Neuronal stem cell (in vitro differentiated cells): ENCODE results near the gene NHS.

Experiments used
- DNase-seq: peaks from one replicate; pipeline ENCODE4 v3.0.0-alpha.2; 2013; ENCODE audit warnings: low spot score
- H2AFZ ChIP-seq: one replicate; pipeline ENCODE4 v1.6.1; 2013; ENCODE audit warnings: mild to moderate bottlenecking, low read length, inconsistent platforms
- H2AK5ac ChIP-seq: 2 replicates; pipeline ENCODE4 v1.6.1; 2013; ENCODE audit warnings: low read depth, mild to moderate bottlenecking, inconsistent platforms, low read length, moderate library complexity, mixed read lengths
- H2BK120ac ChIP-seq: 2 replicates; pipeline ENCODE4 v1.6.1; 2013; ENCODE audit warnings: low read depth, mild to moderate bottlenecking, inconsistent platforms, low read length, moderate library complexity, mixed read lengths
- H2BK12ac ChIP-seq: one replicate; pipeline ENCODE4 v1.6.1; 2013; ENCODE audit warnings: low read length, inconsistent platforms
- H2BK15ac ChIP-seq: 2 replicates; pipeline ENCODE4 v1.6.1; 2013; ENCODE audit warnings: mild to moderate bottlenecking, low read length, inconsistent platforms, mixed read lengths
- H2BK5ac ChIP-seq: one replicate; pipeline ENCODE4 v1.6.1; 2013; ENCODE audit warnings: inconsistent platforms, mild to moderate bottlenecking, low read length, moderate library complexity
- H3K14ac ChIP-seq: one replicate; pipeline ENCODE4 v1.6.1; 2013; ENCODE audit warnings: low read length, inconsistent platforms
- H3K18ac ChIP-seq: 2 replicates; pipeline ENCODE4 v1.6.1; 2013; ENCODE audit warnings: low read length, inconsistent platforms
- H3K23ac ChIP-seq: 2 replicates; pipeline ENCODE4 v1.6.1; 2013; ENCODE audit warnings: low read depth, mild to moderate bottlenecking, mixed read lengths, low read length, inconsistent platforms; ENCODE audit not compliant: poor library complexity
- H3K27ac ChIP-seq: replicated peaks from 3 replicates; pipeline ENCODE4 v1.5.1; 2013; ENCODE audit warnings: low read length, inconsistent platforms
- H3K27me3 ChIP-seq, 3 experiments: 2 replicates each; pipeline ENCODE4 v1.6.1; 2013; ENCODE audit warnings: low read length in 3 of 3, mild to moderate bottlenecking in 2 of 3, inconsistent platforms in 1 of 3, low read depth in 1 of 3, mixed read lengths in 1 of 3, moderate library complexity in 1 of 3; ENCODE audit not compliant: control insufficient read depth in 3 of 3, insufficient read depth in 3 of 3
- H3K36me3 ChIP-seq, 2 donors: replicated peaks in 1 of 2; 2 replicates each; pipeline ENCODE4 v1.6.1; 2013; ENCODE audit warnings: low read length in 2 of 2; ENCODE audit not compliant: control insufficient read depth in 2 of 2, insufficient read depth in 2 of 2
- H3K4ac ChIP-seq: 2 replicates; pipeline ENCODE4 v1.6.1; 2013; ENCODE audit warnings: inconsistent platforms, mild to moderate bottlenecking, low read length, moderate library complexity
- H3K4me1 ChIP-seq, 2 donors: 1 replicate in 1 of 2; 2 replicates in 1 of 2; pipeline ENCODE4 v1.6.1; 2013; ENCODE audit warnings: low read length in 2 of 2, low read depth in 1 of 2; ENCODE audit not compliant: control insufficient read depth in 2 of 2, insufficient read depth in 1 of 2
- H3K4me2 ChIP-seq: one replicate; pipeline ENCODE4 v1.6.1; 2013; ENCODE audit warnings: mild to moderate bottlenecking, low read length, inconsistent platforms; ENCODE audit not compliant: insufficient read depth, poor library complexity, severe bottlenecking
- H3K4me3 ChIP-seq, 2 donors: 2 replicates each; pipeline ENCODE4 v1.5.1; 2013; ENCODE audit warnings: low read length in 2 of 2, mild to moderate bottlenecking in 2 of 2, inconsistent platforms in 1 of 2, moderate library complexity in 1 of 2
- H3K79me1 ChIP-seq: one replicate; pipeline ENCODE4 v1.6.1; 2013; ENCODE audit warnings: low read depth, mild to moderate bottlenecking, inconsistent platforms, low read length, moderate library complexity
- H3K9ac ChIP-seq: one replicate; pipeline ENCODE4 v1.6.1; 2013; ENCODE audit warnings: mild to moderate bottlenecking, low read depth, low read length, inconsistent platforms; ENCODE audit not compliant: poor library complexity
- H3K9me3 ChIP-seq, 2 donors: replicated peaks in 1 of 2; 2 replicates each; pipeline versions ENCODE3 to v1.6.1; 2013; ENCODE audit warnings: low read length in 2 of 2, mild to moderate bottlenecking in 2 of 2, inconsistent platforms in 1 of 2, low read depth in 1 of 2, mixed read lengths in 1 of 2, moderate library complexity in 1 of 2; ENCODE audit not compliant: control insufficient read depth in 2 of 2, insufficient read depth in 1 of 2
- H4K8ac ChIP-seq: one replicate; pipeline ENCODE4 v1.6.1; 2013; ENCODE audit warnings: low read depth, mild to moderate bottlenecking, inconsistent platforms, low read length, moderate library complexity
- H4K91ac ChIP-seq: one replicate; pipeline ENCODE4 v1.6.1; 2013; ENCODE audit warnings: low read length, low read depth, mild to moderate bottlenecking, inconsistent platforms; ENCODE audit not compliant: poor library complexity
- WGBS, 2 donors: extraction: QIAGEN DNeasy Blood & Tissue Kit; methylation state at CpG; one replicate each; pipeline ENCODE4 v1.1.7; 2013; ENCODE audit warnings: missing lambda C conversion rate in 2 of 2, mixed read lengths in 1 of 2; ENCODE audit not compliant: insufficient read length in 2 of 2, insufficient replicate concordance in 1 of 2; ENCODE audit errors: extremely low coverage in 2 of 2; 5-methylcytosine and 5-hydroxymethylcytosine counted together

The NHS gene

GRCh38 chrX:17679820-17680219 is 304.8 kb downstream of the NHS start:
- H3K9ac ChIP-seq: no peak overlapping the region

GRCh38 chrX:17680732-17681413 is 305.9 kb downstream of the NHS start:
- no peak overlapping the region for H2BK5ac ChIP-seq
- no peak overlapping the region for H2AK5ac ChIP-seq
- H3K4me2 ChIP-seq: no peak overlapping the region
- no peak overlapping the region for H2BK120ac ChIP-seq
- no peak overlapping the region for H3K9ac ChIP-seq
- no peak overlapping the region for H2BK12ac ChIP-seq
- H3K23ac ChIP-seq: no peak overlapping the region
- H3K27ac ChIP-seq: no peak overlapping the region
- H3K27me3 ChIP-seq: peaks cover 0 to 4% (median 0%) of the 10 kb centered on the region in 3 experiments
- no peak overlapping the region for H4K91ac ChIP-seq
- WGBS, 2 donors: no CpG with 5 or more reads among the region's 1 CpG
- no peak overlapping the region for H4K8ac ChIP-seq
- H3K14ac ChIP-seq: no peak overlapping the region
- no peak overlapping the region for H3K4ac ChIP-seq
- H2AFZ ChIP-seq: no peak overlapping the region
- no peak for DNase-seq
- no peaks in the 10 kb centered on the region for H3K79me1 ChIP-seq
- H3K36me3 ChIP-seq: no peaks in the 10 kb centered on the region
- H3K4me1 ChIP-seq: no peaks in the 10 kb centered on the region
- H3K18ac ChIP-seq: no peak overlapping the region
- H3K4me3 ChIP-seq: no peak overlapping the region
- H2BK15ac ChIP-seq: no peak overlapping the region
- H3K9me3 ChIP-seq: no peaks in the 10 kb centered on the region

More at GRCh38 chrX:17679820-17680219, 304.8 kb downstream of the NHS start:
- H3K27me3 ChIP-seq: peaks cover 0 to 4% (median 0%) of the 10 kb centered on the region in 3 experiments
- H2BK12ac ChIP-seq: no peak overlapping the region
- no peak for DNase-seq
- no peak overlapping the region for H3K4me2 ChIP-seq
- H2AK5ac ChIP-seq: no peak overlapping the region
- H2BK120ac ChIP-seq: no peak overlapping the region
- H4K91ac ChIP-seq: no peak overlapping the region
- H3K4me3 ChIP-seq: no peak overlapping the region
- H2AFZ ChIP-seq: no peak overlapping the region
- H3K23ac ChIP-seq: no peak overlapping the region
- H3K4me1 ChIP-seq: no peaks in the 10 kb centered on the region
- H3K9me3 ChIP-seq: no peaks in the 10 kb centered on the region
- no peak overlapping the region for H3K4ac ChIP-seq
- no peaks in the 10 kb centered on the region for H3K36me3 ChIP-seq
- no peak overlapping the region for H2BK15ac ChIP-seq
- no CpG with 5 or more reads among the region's 2 CpGs for WGBS, 2 donors
- no peak overlapping the region for H4K8ac ChIP-seq
- no peak overlapping the region for H3K27ac ChIP-seq
- no peak overlapping the region for H3K14ac ChIP-seq
- no peak overlapping the region for H2BK5ac ChIP-seq
- H3K18ac ChIP-seq: no peak overlapping the region
- no peaks in the 10 kb centered on the region for H3K79me1 ChIP-seq

- H2AK5ac ChIP-seq: no peak overlapping the region
These were observed 307.3 kb downstream of the NHS start for GRCh38 chrX:17682259-17682658.

GRCh38 chrX:17685026-17685425 is 310.0 kb downstream of the NHS start:
- no peak overlapping the region for H4K91ac ChIP-seq
- no peak overlapping the region for H3K23ac ChIP-seq
- no peak overlapping the region for H2BK120ac ChIP-seq
- H3K9me3 ChIP-seq: no peaks in the 10 kb centered on the region
- H2AFZ ChIP-seq: no peak overlapping the region
- no peak overlapping the region for H3K4me2 ChIP-seq
- H3K14ac ChIP-seq: no peak overlapping the region
- no peak overlapping the region for H3K27ac ChIP-seq
- no peak overlapping the region for H3K9ac ChIP-seq
- no peak overlapping the region for H2BK15ac ChIP-seq
- H4K8ac ChIP-seq: no peak overlapping the region
- no peak overlapping the region for H2AK5ac ChIP-seq
- peaks cover 0 to 2% of the 10 kb centered on the region in 2 donors for H3K4me1 ChIP-seq
- no peak overlapping the region for H2BK5ac ChIP-seq
- peaks cover 0 to 4% (median 0%) of the 10 kb centered on the region in 3 experiments for H3K27me3 ChIP-seq
- H2BK12ac ChIP-seq: no peak overlapping the region
- no peak for DNase-seq
- no peak overlapping the region for H3K4ac ChIP-seq
- peaks cover 2% of the 10 kb centered on the region for H3K79me1 ChIP-seq
- H3K18ac ChIP-seq: no peak overlapping the region
- no peaks in the 10 kb centered on the region for H3K36me3 ChIP-seq
- no CpG with 5 or more reads among the region's 4 CpGs for WGBS, 2 donors
- H3K4me3 ChIP-seq: no peak overlapping the region

More at GRCh38 chrX:17682259-17682658, 307.3 kb downstream of the NHS start:
- no peak for DNase-seq
- no peak overlapping the region for H3K23ac ChIP-seq
- H3K36me3 ChIP-seq: no peaks in the 10 kb centered on the region
- no peaks in the 10 kb centered on the region for H3K4me1 ChIP-seq
- no peak overlapping the region for H3K9ac ChIP-seq
- H3K4me2 ChIP-seq: no peak overlapping the region
- no peak overlapping the region for H2BK5ac ChIP-seq
- H4K8ac ChIP-seq: no peak overlapping the region
- H3K27ac ChIP-seq: no peak overlapping the region
- no peak overlapping the region for H3K18ac ChIP-seq
- no peak overlapping the region for H3K14ac ChIP-seq
- no peaks in the 10 kb centered on the region for H3K9me3 ChIP-seq
- H3K79me1 ChIP-seq: peaks cover under 1% of the 10 kb centered on the region
- no peak overlapping the region for H3K4ac ChIP-seq
- H2AFZ ChIP-seq: no peak overlapping the region
- no peak overlapping the region for H4K91ac ChIP-seq
- no peak overlapping the region for H2BK120ac ChIP-seq
- no peak overlapping the region for H2BK15ac ChIP-seq
- H3K27me3 ChIP-seq: peaks cover 0 to 4% (median 0%) of the 10 kb centered on the region in 3 experiments
- H3K4me3 ChIP-seq: no peak overlapping the region
- WGBS, 2 donors: no CpG with 5 or more reads among the region's 2 CpGs
- no peak overlapping the region for H2BK12ac ChIP-seq
